ENCODE measurements around the gene LRRC73. TPM values are rescaled to one million over a fixed set of nuclear protein-coding genes. Genes with fewer than 3 reads are reported as not detected.

The LRRC73 gene
- total RNA-seq, 1 experiment from 2014 or later, result 0.19 TPM

DNA sequence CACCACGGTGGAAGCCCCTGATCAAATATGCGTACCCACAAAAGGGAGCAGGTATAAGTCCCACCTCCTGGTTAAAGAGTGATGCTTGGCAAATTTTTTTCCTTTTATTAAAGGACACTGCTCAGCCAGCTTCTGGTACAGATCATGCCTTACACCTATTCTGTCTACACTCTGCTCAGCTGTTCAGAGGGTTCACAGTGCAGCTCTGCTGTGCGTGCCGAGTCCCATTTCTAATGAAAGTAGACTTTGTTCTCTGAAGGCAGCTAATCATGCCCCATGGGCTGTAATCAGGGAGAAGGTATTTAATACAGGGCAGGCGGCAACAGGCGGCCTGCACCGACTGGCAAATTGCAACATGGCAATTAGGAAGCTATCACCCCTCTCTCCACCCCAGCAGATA, 16.3 kb downstream of the LRRC73 start:
- Histone ChIP-seq H2AFZ (ENCODE audit: low read length) (no peak overlapping the region), H4K20me1 (ENCODE audit: insufficient read depth, low read depth, low read length) (no peaks in the 10 kb centered on the region)

GRCh38 chr6:43493230-43493629, 16.9 kb downstream of the LRRC73 start:
- H3K27me3 ChIP-seq (ENCODE audit: low read length), result no peaks in the 10 kb centered on the region
- H2AFZ ChIP-seq (ENCODE audit: low read length), result no peak overlapping the region
- H3K4me2 ChIP-seq (ENCODE audit: low read depth, low read length, poor library complexity, severe bottlenecking), result no peak overlapping the region
- no peak overlapping the region for H3K27ac ChIP-seq (ENCODE audit: low read length)
- DNase-seq, result no peak
- H3K9me3 ChIP-seq (ENCODE audit: low read length), result no peaks in the 10 kb centered on the region
- no peaks in the 10 kb centered on the region for H3K36me3 ChIP-seq (ENCODE audit: insufficient read depth, low read length)
- H3K9me2 ChIP-seq (replicated peaks; ENCODE audit: insufficient read depth, low read length), result no peaks in the 10 kb centered on the region
- H3K9ac ChIP-seq (ENCODE audit: low read length), result no peak overlapping the region
- no peaks in the 10 kb centered on the region for H4K20me1 ChIP-seq (ENCODE audit: insufficient read depth, low read depth, low read length)
- H3K79me2 ChIP-seq (ENCODE audit: low read length), result peaks cover 30% of the 10 kb centered on the region
- no peaks in the 10 kb centered on the region for H3K4me1 ChIP-seq (ENCODE audit: low read length)
- no peak overlapping the region for H3K4me3 ChIP-seq (ENCODE audit: low read length)

More for the DNA sequence above, 16.3 kb downstream of the LRRC73 start:
- Histone ChIP-seq H3K4me1 (ENCODE audit: low read length) (no peaks in the 10 kb centered on the region), H3K9me2 (replicated peaks; ENCODE audit: insufficient read depth, low read length) (no peaks in the 10 kb centered on the region), H3K36me3 (ENCODE audit: insufficient read depth, low read length) (no peaks in the 10 kb centered on the region), H3K27me3 (ENCODE audit: low read length) (no peaks in the 10 kb centered on the region), H3K9ac (ENCODE audit: low read length) (no peak overlapping the region), H3K4me3 (ENCODE audit: low read length) (no peak overlapping the region), H3K9me3 (ENCODE audit: low read length) (no peaks in the 10 kb centered on the region), H3K79me2 (ENCODE audit: low read length) (peaks cover 26% of the 10 kb centered on the region), H3K4me2 (ENCODE audit: low read depth, low read length, poor library complexity, severe bottlenecking) (no peak overlapping the region), H3K27ac (ENCODE audit: low read length) (no peak overlapping the region)
- no peak for DNase-seq

- Histone ChIP-seq H2AFZ (ENCODE audit: low read length) (no peak overlapping the region), H3K36me3 (ENCODE audit: insufficient read depth, low read length) (no peaks in the 10 kb centered on the region), H3K4me1 (ENCODE audit: low read length) (no peaks in the 10 kb centered on the region), H3K27me3 (ENCODE audit: low read length) (no peaks in the 10 kb centered on the region), H3K9ac (ENCODE audit: low read length) (no peak overlapping the region), H3K9me2 (replicated peaks; ENCODE audit: insufficient read depth, low read length) (no peaks in the 10 kb centered on the region), H3K27ac (ENCODE audit: low read length) (no peak overlapping the region), H3K4me3 (ENCODE audit: low read length) (no peak overlapping the region), H3K4me2 (ENCODE audit: low read depth, low read length, poor library complexity, severe bottlenecking) (no peak overlapping the region), H4K20me1 (ENCODE audit: insufficient read depth, low read depth, low read length) (no peaks in the 10 kb centered on the region), H3K9me3 (ENCODE audit: low read length) (no peaks in the 10 kb centered on the region), H3K79me2 (ENCODE audit: low read length) (peaks cover 30% of the 10 kb centered on the region)
- DNase-seq, result no peak
Observed at GRCh38 chr6:43492673-43493072, 17.5 kb downstream of the LRRC73 start.

- H3K9me3 ChIP-seq (ENCODE audit: low read length), result no peaks in the 10 kb centered on the region
- H3K9me2 ChIP-seq (replicated peaks; ENCODE audit: insufficient read depth, low read length), result no peaks in the 10 kb centered on the region
- H2AFZ ChIP-seq (ENCODE audit: low read length), result no peak overlapping the region
- no peaks in the 10 kb centered on the region for H3K4me1 ChIP-seq (ENCODE audit: low read length)
- H3K27me3 ChIP-seq (ENCODE audit: low read length), result no peaks in the 10 kb centered on the region
- H4K20me1 ChIP-seq (ENCODE audit: insufficient read depth, low read depth, low read length), result no peaks in the 10 kb centered on the region
- H3K27ac ChIP-seq (ENCODE audit: low read length), result no peak overlapping the region
- no peak overlapping the region for H3K4me3 ChIP-seq (ENCODE audit: low read length)
- peak; percentile 31 for DNase-seq
- H3K4me2 ChIP-seq (ENCODE audit: low read depth, low read length, poor library complexity, severe bottlenecking), result no peak overlapping the region
- no peak overlapping the region for H3K9ac ChIP-seq (ENCODE audit: low read length)
- H3K79me2 ChIP-seq (ENCODE audit: low read length), result peaks cover 30% of the 10 kb centered on the region
- no peaks in the 10 kb centered on the region for H3K36me3 ChIP-seq (ENCODE audit: insufficient read depth, low read length)
Observed at GRCh38 chr6:43491750-43492661, 18.1 kb downstream of the LRRC73 start.

- peak; percentile 29 for DNase-seq
- H3K4me2 ChIP-seq (ENCODE audit: low read depth, low read length, poor library complexity, severe bottlenecking), result no peak overlapping the region
- H3K4me1 ChIP-seq (ENCODE audit: low read length), result no peaks in the 10 kb centered on the region
- no peak overlapping the region for H3K9ac ChIP-seq (ENCODE audit: low read length)
- H2AFZ ChIP-seq (ENCODE audit: low read length), result no peak overlapping the region
- H3K9me3 ChIP-seq (ENCODE audit: low read length), result no peaks in the 10 kb centered on the region
- no peak overlapping the region for H3K27ac ChIP-seq (ENCODE audit: low read length)
- peaks cover 29% of the 10 kb centered on the region for H3K79me2 ChIP-seq (ENCODE audit: low read length)
- no peaks in the 10 kb centered on the region for H4K20me1 ChIP-seq (ENCODE audit: insufficient read depth, low read depth, low read length)
- no peaks in the 10 kb centered on the region for H3K9me2 ChIP-seq (replicated peaks; ENCODE audit: insufficient read depth, low read length)
- H3K4me3 ChIP-seq (ENCODE audit: low read length), result no peak overlapping the region
- H3K36me3 ChIP-seq (ENCODE audit: insufficient read depth, low read length), result no peaks in the 10 kb centered on the region
- H3K27me3 ChIP-seq (ENCODE audit: low read length), result no peaks in the 10 kb centered on the region
Observed at GRCh38 chr6:43490523-43490939, 19.6 kb downstream of the LRRC73 start.

DNA sequence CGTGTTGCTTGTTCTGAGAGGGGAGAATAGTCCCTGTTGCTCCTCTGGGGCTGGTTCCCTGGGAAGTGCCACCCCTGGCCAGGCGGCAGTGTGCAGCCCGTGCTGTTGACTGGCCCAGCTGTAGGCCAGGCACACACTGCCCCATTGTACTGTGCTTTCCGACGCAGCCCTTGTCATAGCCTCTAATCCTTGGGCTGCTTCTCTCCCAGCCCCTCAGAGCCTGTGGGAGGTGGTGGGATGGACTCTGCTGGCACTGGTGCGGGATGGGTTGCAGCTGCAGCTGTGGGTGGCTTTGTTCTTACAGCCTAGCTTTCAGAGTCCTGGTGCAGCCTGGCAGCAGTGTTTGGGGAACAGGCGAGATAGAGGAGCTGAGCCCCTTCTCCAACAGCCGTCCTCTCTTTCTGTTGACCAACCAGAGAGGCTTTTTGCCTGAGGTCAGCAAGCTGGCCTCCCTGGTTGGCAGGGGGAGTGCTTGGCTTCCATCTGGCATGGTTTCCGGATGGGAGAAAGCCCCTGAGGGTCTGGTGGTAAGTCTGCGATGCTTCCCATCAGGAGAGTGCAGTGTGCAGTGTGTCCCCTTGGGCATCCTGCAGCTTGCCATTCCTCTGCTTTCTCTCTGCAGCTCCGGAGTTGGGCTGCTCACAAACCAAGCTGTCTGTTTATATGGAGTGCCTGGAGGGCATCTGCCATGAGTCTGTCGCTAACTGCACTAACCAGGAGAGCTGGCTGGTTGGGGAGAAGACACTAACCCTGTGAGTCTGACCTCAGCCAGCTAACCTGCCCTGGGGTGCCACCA, 20.7 kb downstream of the LRRC73 start:
- no peaks in the 10 kb centered on the region for H3K27me3 ChIP-seq (ENCODE audit: low read length)
- no peak overlapping the region for H3K9ac ChIP-seq (ENCODE audit: low read length)
- H3K9me3 ChIP-seq (ENCODE audit: low read length), result no peaks in the 10 kb centered on the region
- H3K4me1 ChIP-seq (ENCODE audit: low read length), result no peaks in the 10 kb centered on the region
- no peaks in the 10 kb centered on the region for H3K9me2 ChIP-seq (replicated peaks; ENCODE audit: insufficient read depth, low read length)
- H3K4me2 ChIP-seq (ENCODE audit: low read depth, low read length, poor library complexity, severe bottlenecking), result no peak overlapping the region
- no peak overlapping the region for H3K4me3 ChIP-seq (ENCODE audit: low read length)
- no peaks in the 10 kb centered on the region for H4K20me1 ChIP-seq (ENCODE audit: insufficient read depth, low read depth, low read length)
- no peak overlapping the region for H2AFZ ChIP-seq (ENCODE audit: low read length)
- H3K27ac ChIP-seq (ENCODE audit: low read length), result no peak overlapping the region
- DNase-seq, result no peak
- peaks cover 30% of the 10 kb centered on the region for H3K79me2 ChIP-seq (ENCODE audit: low read length)
- no peaks in the 10 kb centered on the region for H3K36me3 ChIP-seq (ENCODE audit: insufficient read depth, low read length)

DNA sequence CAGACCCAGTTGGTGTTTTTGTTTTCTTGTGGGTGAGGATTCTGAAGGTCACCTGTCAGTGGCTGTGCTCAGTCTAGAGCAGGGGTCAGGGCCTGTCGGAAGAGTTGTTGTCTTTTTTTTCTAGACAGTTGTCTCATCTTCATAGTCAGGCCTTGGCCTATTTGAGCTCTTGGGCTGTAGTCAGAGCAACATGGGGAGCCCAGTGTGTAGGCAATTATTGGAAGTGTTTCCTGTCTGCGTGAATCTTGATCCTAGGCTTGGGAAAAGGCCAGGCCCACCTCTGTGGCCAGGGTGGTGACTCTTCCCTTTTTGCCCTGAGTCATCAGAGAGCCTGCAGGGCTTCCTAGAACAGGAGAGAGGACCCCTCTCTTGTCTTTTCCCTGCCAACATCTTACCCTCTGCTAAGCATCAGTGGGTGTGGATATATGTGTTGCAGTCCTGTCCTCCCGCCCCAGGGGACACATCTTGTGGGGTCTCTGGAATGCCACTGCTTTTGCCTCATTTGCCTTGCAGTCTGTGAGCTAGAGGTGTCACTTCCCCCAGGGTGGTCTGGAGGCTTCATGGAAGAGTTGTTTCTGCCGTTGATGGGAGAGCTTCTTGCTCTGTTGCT, 21.4 kb downstream of the LRRC73 start:
- H3K4me1 ChIP-seq (ENCODE audit: low read length), result no peaks in the 10 kb centered on the region
- no peaks in the 10 kb centered on the region for H3K9me2 ChIP-seq (replicated peaks; ENCODE audit: insufficient read depth, low read length)
- no peak overlapping the region for H3K27ac ChIP-seq (ENCODE audit: low read length)
- no peaks in the 10 kb centered on the region for H4K20me1 ChIP-seq (ENCODE audit: insufficient read depth, low read depth, low read length)
- H3K4me3 ChIP-seq (ENCODE audit: low read length), result no peak overlapping the region
- no peaks in the 10 kb centered on the region for H3K9me3 ChIP-seq (ENCODE audit: low read length)
- H3K4me2 ChIP-seq (ENCODE audit: low read depth, low read length, poor library complexity, severe bottlenecking), result no peak overlapping the region
- no peak overlapping the region for H2AFZ ChIP-seq (ENCODE audit: low read length)
- H3K27me3 ChIP-seq (ENCODE audit: low read length), result no peaks in the 10 kb centered on the region
- H3K36me3 ChIP-seq (ENCODE audit: insufficient read depth, low read length), result no peaks in the 10 kb centered on the region
- peaks cover 31% of the 10 kb centered on the region for H3K79me2 ChIP-seq (ENCODE audit: low read length)
- peak; percentile 34 for DNase-seq
- no peak overlapping the region for H3K9ac ChIP-seq (ENCODE audit: low read length)
